ENCODE measurements around the gene ROR1. TPM values are rescaled to one million over a fixed set of nuclear protein-coding genes. Genes with fewer than 3 reads are reported as not detected.

The ROR1 gene
- total RNA-seq, 4 donors from 2014 or later: 0.73 to 2.6 (median 1.4) TPM

DNA sequence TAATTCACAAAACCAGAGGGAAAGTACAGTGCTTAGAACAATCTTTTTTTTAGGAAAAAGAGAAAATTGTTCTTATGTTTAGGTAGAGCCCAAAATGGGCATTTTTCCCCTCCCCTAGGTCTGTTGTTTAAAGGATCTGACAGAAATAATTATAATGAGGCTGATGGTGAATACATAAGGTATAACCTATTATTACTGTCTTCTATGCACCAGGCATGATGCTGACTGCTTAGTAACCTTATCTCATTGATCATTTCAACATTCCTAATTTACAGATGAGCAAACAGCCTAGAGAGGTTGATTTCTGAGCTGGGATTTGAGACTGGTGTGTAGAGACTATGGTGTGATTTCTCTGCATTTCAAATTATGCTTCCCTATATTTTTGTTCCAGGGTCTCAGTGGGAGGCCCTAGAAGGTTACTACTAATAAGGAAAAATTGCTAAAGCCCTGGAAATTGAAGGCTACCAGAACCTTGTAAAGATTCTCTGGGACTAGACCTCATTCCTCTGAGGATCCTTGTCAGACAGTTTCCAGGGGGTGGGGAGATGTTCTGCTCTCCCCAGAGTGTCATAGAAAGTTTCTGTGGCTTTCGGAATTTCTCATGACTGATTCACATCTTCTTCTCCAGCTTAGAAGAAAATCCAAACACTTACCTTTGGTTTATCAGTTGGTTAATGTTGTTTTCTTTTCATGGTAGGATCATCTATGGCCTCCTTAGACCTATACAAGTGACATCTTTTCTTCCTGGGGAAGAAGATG lies 44.9 kb downstream of the ROR1 start:
- TF ChIP-seq CTCF (IDR thresholded peaks at IDR 0.05): no peak
- TF ChIP-seq POLR2A (IDR thresholded peaks at IDR 0.05): no peak
- Histone ChIP-seq H3K4me3 (replicated peaks in 1 of 3) (no peak overlapping the region), H3K27me3 (no peaks in the 10 kb centered on the region), H3K9me3 (no peaks in the 10 kb centered on the region), H3K36me3 (no peaks in the 10 kb centered on the region), H3K27ac (no peak overlapping the region), H3K4me1 (no peaks in the 10 kb centered on the region)
- WGBS, 2 donors: 74 to 94% methylated on average over 1 of the region's 1 CpG
- intact Hi-C loops (cut with DNase I): no loop called here
- DNase-seq: no peak

DNA sequence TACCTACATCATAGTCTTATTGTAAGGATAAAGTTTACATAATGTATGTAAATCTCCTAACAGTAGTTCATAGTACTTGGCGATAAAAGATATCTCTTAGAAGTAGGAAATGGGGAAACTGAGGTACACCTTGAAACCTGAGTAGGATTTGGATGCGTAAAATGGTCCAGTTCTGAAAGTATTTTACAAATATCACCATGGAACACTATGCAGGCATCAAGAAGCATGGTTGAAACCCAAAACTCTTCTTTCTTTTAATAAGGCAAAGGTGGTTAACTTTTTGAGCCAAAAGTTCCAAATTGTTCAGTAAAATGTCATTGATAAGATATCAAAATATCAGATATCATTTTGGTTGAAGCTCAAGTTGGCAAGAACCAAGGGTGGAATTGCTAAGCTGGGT lies 46.0 kb downstream of the ROR1 start:
- Histone ChIP-seq H3K4me3 (replicated peaks in 1 of 3) (no peak overlapping the region), H3K27ac (no peak overlapping the region), H3K36me3 (no peaks in the 10 kb centered on the region), H3K4me1 (no peaks in the 10 kb centered on the region), H3K27me3 (no peaks in the 10 kb centered on the region), H3K9me3 (no peaks in the 10 kb centered on the region)
- intact Hi-C loops (cut with DNase I): no loop called here
- no peak for DNase-seq
- TF ChIP-seq CTCF (IDR thresholded peaks at IDR 0.05) (no peak), POLR2A (IDR thresholded peaks at IDR 0.05) (no peak)
- 94 to 97% methylated on average over 2 of the region's 2 CpGs for WGBS, 2 donors

DNA sequence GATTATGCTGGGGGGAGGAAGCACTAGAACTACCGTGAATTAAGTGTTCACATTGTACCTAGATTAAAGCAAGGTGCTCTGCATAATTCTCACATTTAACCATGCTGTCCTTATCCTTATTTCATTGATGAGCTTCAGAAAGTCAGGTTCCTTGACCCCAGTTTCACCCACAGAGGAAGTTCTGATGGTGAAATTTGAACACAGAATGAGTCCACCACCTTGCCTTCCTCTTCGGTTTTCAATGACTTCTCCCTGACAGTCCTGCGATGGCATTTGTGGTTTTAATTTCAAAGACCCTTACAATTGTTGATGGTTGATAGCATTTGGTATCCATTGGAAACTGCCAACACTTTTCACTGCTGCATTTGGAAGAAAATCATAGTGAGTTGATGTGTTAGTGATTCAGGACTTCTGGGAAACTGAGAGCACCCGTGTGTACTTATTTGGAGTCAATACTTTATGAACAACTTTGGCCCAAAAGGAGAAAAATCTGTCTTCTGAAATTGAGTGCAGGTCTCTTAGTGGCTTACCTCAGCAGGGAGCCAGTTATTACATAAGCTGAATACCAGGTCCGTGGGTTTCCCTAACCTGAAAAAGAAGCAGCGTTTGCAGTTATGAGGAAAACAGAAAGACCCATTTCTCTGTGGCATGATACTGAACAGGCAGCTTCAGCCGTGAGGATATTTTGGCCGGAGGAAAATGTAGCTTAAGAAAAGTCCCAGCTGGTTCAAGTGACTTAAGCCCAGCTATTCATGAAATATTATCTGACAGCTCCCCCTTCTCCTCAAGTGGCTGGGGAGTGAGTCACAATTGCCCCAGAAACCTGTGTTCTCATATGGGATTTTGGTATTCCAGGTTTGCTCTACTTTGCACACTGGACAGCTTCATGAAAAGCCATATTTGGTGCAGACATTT lies 47.5 kb downstream of the ROR1 start:
- no peaks in the 10 kb centered on the region for H3K27me3 ChIP-seq
- H3K36me3 ChIP-seq: no peaks in the 10 kb centered on the region
- H3K4me1 ChIP-seq: no peaks in the 10 kb centered on the region
- no peak overlapping the region for H3K4me3 ChIP-seq (replicated peaks in 1 of 3)
- no peak overlapping the region for H3K27ac ChIP-seq
- H3K9me3 ChIP-seq: no peaks in the 10 kb centered on the region
- no peak for TF ChIP-seq CTCF (IDR thresholded peaks at IDR 0.05)
- no peak for TF ChIP-seq POLR2A (IDR thresholded peaks at IDR 0.05)
- 72 to 79% methylated on average over 8 of the region's 8 CpGs for WGBS, 2 donors
- DNase-seq: no peak
- intact Hi-C loops (cut with DNase I): no loop called here

- no peak overlapping the region for H3K27ac ChIP-seq
These were observed 48.7 kb downstream of the ROR1 start for GRCh38 chr1:63822540-63822939.

More at GRCh38 chr1:63822540-63822939, 48.7 kb downstream of the ROR1 start:
- H3K4me1 ChIP-seq: no peaks in the 10 kb centered on the region
- intact Hi-C loops (cut with DNase I): no loop called here
- H3K36me3 ChIP-seq: no peaks in the 10 kb centered on the region
- no peak overlapping the region for H3K4me3 ChIP-seq (replicated peaks in 1 of 3)
- TF ChIP-seq CTCF (IDR thresholded peaks at IDR 0.05) (no peak), POLR2A (IDR thresholded peaks at IDR 0.05) (no peak)
- no peaks in the 10 kb centered on the region for H3K9me3 ChIP-seq
- no peaks in the 10 kb centered on the region for H3K27me3 ChIP-seq
- DNase-seq: no peak

Data from thyroid gland (tissue), 4 donors.